Measurements from ENCODE around the gene GPANK1.

DNA sequence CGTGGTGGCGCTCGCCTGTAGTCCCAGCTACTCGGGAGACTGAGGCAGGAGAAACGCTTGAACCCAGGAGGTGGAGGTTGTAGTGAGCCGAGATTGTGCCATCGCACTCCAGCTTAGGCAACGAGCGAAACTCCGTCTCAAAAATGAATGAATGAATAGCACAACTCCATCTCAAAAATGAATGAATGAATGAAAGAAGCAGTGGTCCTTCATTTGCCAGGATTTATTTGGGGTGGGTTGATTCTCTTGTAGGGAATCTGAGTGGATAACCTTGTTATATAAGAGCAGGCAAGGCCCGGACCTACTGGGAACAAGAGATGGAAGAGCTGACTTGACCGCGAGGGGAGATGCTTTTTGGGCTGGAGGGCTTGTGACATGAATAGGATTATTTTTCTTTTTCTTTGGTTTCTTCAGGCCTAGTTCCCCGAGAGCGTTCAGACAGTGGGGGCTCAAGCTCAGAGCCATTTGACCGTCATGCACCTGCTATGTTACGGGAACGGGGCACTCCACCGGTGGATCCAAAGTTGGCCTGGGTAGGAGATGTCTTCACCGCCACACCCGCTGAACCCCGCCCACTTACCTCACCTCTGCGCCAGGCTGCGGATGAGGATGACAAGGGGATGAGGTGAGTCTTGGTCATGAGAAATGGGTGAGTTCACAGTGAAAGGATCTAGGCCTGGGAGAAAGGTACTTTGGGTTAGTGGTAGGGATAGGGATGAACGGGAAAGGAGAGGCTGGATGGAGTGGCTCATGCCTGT is 34.4 kb downstream of the GPANK1 start:
- no peak for TF ChIP-seq CTCF (IDR thresholded peaks at IDR 0.05)
- TF ChIP-seq ZFX (IDR thresholded peaks at IDR 0.05; ENCODE audit: borderline replicate concordance) = no peak

All from 22Rv1 (cell line).